ENCODE measurements around the gene DNAH14. TPM values are rescaled to one million over a fixed set of nuclear protein-coding genes. Genes with fewer than 3 reads are reported as not detected.

The DNAH14 gene
- 10 to 100 TPM in 1 of 4 donors, 1 to 10 TPM in 3; 1.5 to 14.1 (median 3.3) TPM for total RNA-seq

DNA sequence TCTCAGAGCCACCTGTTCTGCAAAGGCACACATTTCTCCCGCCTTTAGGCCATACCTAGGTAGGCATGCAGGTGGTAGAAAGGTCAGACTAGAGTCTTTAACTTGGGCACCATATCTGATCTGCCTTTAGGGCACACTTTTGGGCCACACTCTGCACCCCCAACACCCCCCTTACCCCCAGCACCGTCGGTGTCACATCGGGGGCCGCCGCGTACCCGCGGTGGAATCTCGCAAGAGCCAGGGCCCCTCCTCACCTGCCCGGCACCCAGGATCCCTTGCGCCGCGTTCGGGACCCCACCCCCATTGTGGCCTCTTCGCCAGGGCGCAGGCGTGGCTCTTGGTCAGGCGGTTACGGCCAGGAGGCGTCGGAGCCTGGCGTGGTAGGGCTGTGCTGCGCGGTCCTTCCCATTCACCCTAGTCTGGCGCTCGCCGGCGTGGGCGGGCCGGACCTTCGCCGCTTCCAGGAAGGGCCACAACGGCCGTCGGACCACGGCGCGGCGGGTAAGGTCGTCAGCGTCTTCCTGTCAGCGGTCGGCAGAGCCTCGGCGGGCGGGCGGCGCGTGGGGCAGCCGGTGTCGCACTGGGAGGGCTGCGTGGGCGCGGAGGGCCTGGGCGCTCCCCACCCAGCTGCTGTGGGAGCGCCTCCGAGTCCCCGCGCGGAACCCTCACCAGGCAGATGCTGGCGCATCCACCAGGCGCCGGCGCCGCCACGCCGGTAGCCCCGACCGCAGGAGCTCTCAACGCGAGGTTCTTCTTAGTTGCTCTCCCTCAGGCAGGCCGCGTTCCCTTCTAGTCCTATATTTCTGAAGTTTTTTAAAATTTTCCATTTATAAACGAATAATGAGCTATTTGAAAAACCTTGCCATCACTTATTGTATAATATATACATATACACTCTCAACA, at the start of gene DNAH14:
Gene DNAH14 (plus strand): TSS at position 341 of the 903 bp plus-strand sequence. CDS start 23,028 bp downstream, outside the sequence.
- TF ChIP-seq CTCF (IDR thresholded peaks at IDR 0.05; ENCODE audit: low read depth), result no peak

DNA sequence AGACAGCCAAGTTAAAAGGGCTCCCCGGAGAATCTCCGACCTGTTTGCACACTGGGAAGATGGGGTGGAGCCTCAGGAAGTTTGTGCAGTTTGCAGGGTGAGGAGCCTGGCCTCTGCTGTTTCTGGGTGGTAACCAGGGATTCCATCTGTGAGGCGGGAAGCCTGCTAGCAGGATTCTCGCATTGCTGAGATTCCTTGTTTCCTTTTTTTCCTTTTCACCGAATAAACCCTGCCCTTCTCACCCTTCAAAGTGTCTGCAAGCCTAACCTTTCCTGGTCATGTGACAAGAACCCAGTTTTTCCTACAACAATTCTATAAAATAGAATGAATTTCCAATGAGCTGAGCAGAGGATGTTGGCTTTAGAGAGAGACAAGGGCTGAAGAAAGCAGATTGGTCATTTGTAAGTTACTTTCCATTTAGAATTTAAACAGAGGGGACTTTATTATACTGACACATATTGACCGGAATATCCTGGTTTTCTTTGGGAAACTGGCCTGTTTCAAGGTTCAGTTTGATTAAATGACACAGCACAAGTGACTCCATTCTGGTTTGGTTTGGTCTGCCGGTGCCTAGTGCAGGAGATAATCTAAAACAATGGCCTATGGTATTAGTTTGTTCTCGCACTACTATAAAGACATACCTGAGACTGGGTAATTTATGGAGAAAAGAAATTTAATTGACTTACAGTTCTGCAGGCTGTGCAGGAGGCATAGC, 48.7 kb upstream of the DNAH14 start:
- no peak for TF ChIP-seq CTCF (IDR thresholded peaks at IDR 0.05; ENCODE audit: low read depth)

- no peak for TF ChIP-seq CTCF (IDR thresholded peaks at IDR 0.05; ENCODE audit: low read depth)
Observed at GRCh38 chr1:224881762-224882211, 47.7 kb upstream of the DNAH14 start.

DNA sequence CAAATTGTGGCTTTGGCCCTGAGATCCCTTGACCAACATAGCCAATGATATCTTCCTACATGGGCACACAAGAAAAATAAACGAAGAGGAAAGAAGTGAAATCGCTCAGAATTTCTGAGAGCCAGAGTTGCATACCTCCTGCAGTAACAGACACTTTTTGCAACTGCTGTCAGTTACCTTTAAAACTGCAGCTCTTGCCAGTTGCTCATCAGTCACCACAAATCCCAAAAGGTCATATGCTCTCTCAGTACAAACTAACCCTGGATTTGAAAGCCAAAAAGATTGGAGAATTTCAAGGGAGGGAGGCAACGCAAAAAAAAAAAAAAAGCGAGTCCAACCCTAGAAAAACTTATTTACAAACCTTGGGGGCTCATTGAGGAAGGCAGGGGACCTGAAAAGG, 47.2 kb upstream of the DNAH14 start:
- TF ChIP-seq CTCF (IDR thresholded peaks at IDR 0.05; ENCODE audit: low read depth), result no peak

DNA sequence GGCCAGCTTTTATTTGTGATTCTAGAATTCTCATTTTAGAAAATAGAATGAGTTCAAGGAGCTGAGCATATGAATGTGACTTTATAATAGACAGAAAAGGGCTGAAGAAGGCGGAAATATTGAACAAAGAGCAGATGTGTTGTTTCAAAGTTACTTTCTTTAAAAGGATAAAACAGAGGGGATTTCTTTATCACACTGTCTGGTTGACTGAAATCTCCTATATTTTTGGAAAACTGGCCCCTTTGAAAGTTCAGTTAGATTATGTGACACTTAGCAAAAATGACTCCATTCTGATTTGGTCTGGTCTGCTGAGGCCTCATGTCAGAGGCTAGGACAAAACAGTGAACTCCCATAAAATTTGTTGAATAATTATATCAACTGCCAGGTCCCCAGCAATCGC, 46.4 kb upstream of the DNAH14 start:
- no peak for TF ChIP-seq CTCF (IDR thresholded peaks at IDR 0.05; ENCODE audit: low read depth)

DNA sequence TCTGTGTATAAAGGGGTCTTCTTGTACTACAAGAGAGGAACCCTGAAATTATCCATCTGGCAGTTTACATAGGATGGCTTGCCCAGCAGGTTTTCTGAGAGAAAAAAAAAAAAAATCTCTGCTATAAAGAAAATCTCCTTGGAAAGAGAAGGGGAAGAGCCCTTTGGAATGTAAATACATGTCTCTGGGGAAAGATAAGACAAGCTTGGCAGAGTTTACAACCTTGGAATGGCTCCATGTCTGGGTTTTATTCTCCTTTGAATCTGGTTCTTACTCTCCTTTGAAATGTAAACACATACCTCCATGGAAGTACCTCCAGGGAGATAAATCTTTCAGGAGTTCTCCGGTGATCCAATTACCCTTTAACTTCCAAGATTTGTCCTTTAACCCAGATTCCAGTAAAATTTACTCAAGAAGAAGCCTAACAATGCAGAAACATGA, 45.1 kb upstream of the DNAH14 start:
- no peak for TF ChIP-seq CTCF (IDR thresholded peaks at IDR 0.05; ENCODE audit: low read depth)

DNA sequence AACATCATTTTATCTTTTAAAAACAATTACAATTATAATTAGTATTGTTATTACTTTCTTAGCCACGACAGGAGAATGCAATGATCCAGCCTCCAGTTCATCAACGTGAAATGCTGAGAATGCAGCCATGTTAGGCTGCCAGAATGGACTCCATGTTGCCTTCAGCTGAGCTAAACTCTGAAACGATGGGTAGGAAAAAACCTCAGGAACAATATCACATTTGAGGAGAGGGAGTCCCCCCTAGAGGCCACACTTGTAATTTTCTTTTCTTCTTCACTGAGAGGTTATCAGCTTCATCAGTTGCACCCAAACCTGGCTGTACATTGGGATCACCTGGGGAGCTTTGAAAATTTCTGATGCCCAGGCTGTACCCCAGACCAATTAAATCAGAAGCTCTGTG, 34.6 kb upstream of the DNAH14 start:
- TF ChIP-seq CTCF (IDR thresholded peaks at IDR 0.05; ENCODE audit: low read depth), result no peak
